Prostate gland (tissue), 2 donors: ENCODE measurements around the gene DLGAP4.

Experiments used
- CTCF ChIP-seq, 4 experiments: fragments of 200-600 bp in 2 of 4; fragments of 450-650 bp in 2 of 4; sonication (generic) in 2 of 4; IDR thresholded peaks; 1 replicate in 3 of 4; 2 replicates in 1 of 4; pipeline ENCODE4 v1.5.1; 2016 to 2019; ENCODE audit warnings: antibody characterized with exemption in 4 of 4, mild to moderate bottlenecking in 2 of 4, moderate library complexity in 2 of 4
- POLR2A ChIP-seq: fragments of 450-650 bp; IDR thresholded peaks from one replicate; pipeline ENCODE4 v1.6.1; 2016; ENCODE audit warnings: antibody characterized with exemption, mild to moderate bottlenecking

- no peak for TF ChIP-seq POLR2A
- TF ChIP-seq CTCF (IDR thresholded peaks at IDR 0.05) = no peak
These were observed 58.4 kb downstream of the DLGAP4 start for GRCh38 chr20:36364506-36364905.
